ENCODE measurements around the gene SPCS3. TPM values are rescaled to one million over a fixed set of nuclear protein-coding genes. Genes with fewer than 3 reads are reported as not detected.
A peak's percentile ranks its signal among the peaks of the same experiment; 100 is the strongest.

Gene SPCS3
- total RNA-seq, 1 donor from 2014 or later, result 65.9 TPM

DNA sequence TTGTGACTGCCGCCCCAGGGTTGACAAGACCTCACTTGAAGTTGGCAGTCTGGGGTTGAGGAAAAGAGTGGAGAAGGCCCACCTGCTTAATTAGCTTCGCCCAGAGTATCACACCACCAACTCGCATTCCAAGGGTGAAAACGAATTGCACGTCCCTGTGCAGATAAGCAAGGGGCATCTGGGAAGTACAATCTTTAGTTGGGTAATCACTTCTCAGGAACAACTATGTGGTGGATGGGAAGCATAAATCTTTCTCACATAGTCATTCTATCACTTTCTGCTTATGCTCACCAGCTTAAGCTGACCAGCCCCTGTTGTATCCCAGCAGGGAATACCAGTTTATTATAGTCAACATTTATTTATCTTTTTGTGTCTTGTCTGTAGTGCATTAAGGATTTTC lies 14.3 kb downstream of the SPCS3 start:
- no peaks in the 10 kb centered on the region for H3K9me3 Mint-ChIP-seq (ENCODE audit: unreplicated experiment)
- no peaks in the 10 kb centered on the region for H3K4me1 Mint-ChIP-seq (ENCODE audit: low read depth, unreplicated experiment)
- TF ChIP-seq, protein P1, sequence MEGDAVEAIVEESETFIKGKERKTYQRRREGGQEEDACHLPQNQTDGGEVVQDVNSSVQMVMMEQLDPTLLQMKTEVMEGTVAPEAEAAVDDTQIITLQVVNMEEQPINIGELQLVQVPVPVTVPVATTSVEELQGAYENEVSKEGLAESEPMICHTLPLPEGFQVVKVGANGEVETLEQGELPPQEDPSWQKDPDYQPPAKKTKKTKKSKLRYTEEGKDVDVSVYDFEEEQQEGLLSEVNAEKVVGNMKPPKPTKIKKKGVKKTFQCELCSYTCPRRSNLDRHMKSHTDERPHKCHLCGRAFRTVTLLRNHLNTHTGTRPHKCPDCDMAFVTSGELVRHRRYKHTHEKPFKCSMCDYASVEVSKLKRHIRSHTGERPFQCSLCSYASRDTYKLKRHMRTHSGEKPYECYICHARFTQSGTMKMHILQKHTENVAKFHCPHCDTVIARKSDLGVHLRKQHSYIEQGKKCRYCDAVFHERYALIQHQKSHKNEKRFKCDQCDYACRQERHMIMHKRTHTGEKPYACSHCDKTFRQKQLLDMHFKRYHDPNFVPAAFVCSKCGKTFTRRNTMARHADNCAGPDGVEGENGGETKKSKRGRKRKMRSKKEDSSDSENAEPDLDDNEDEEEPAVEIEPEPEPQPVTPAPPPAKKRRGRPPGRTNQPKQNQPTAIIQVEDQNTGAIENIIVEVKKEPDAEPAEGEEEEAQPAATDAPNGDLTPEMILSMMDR (IDR thresholded peaks at IDR 0.05; ENCODE audit: partially characterized antibody, unreplicated experiment), result no peak
- H3K36me3 Mint-ChIP-seq (ENCODE audit: unreplicated experiment), result peaks cover 4% of the 10 kb centered on the region
- no peaks in the 10 kb centered on the region for H3K27me3 Mint-ChIP-seq (ENCODE audit: unreplicated experiment)
- H3K4me3 Mint-ChIP-seq (ENCODE audit: unreplicated experiment), result no peak overlapping the region
- no peak overlapping the region for H3K27ac Mint-ChIP-seq (ENCODE audit: unreplicated experiment)
- no peak for DNase-seq

DNA sequence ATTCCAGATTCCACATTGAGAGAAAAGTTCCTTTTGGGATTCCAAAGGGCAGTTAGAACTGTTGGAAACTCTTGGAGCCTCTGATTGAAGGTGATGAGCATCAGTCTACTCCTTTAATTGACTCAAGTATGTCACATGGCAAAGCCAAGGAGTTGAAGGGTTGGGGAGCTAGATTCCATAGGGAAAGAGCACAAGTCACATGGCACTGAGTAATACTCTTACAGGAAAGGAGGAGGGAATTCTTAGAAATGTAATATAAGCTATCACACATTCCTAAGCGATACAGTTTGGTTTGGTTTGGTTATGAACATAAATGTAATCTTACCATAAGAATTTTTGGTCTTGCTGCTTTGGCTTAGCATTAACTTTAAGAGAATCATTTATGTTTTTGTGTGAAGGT lies 15.7 kb downstream of the SPCS3 start:
- no peak overlapping the region for H3K27ac Mint-ChIP-seq (ENCODE audit: unreplicated experiment)
- H3K36me3 Mint-ChIP-seq (ENCODE audit: unreplicated experiment), result peaks cover 4% of the 10 kb centered on the region
- DNase-seq, result no peak
- TF ChIP-seq, protein P1 (IDR thresholded peaks at IDR 0.05; ENCODE audit: partially characterized antibody, unreplicated experiment), result no peak
- no peaks in the 10 kb centered on the region for H3K4me1 Mint-ChIP-seq (ENCODE audit: low read depth, unreplicated experiment)
- no peak overlapping the region for H3K4me3 Mint-ChIP-seq (ENCODE audit: unreplicated experiment)
- no peaks in the 10 kb centered on the region for H3K27me3 Mint-ChIP-seq (ENCODE audit: unreplicated experiment)
- no peaks in the 10 kb centered on the region for H3K9me3 Mint-ChIP-seq (ENCODE audit: unreplicated experiment)

DNA sequence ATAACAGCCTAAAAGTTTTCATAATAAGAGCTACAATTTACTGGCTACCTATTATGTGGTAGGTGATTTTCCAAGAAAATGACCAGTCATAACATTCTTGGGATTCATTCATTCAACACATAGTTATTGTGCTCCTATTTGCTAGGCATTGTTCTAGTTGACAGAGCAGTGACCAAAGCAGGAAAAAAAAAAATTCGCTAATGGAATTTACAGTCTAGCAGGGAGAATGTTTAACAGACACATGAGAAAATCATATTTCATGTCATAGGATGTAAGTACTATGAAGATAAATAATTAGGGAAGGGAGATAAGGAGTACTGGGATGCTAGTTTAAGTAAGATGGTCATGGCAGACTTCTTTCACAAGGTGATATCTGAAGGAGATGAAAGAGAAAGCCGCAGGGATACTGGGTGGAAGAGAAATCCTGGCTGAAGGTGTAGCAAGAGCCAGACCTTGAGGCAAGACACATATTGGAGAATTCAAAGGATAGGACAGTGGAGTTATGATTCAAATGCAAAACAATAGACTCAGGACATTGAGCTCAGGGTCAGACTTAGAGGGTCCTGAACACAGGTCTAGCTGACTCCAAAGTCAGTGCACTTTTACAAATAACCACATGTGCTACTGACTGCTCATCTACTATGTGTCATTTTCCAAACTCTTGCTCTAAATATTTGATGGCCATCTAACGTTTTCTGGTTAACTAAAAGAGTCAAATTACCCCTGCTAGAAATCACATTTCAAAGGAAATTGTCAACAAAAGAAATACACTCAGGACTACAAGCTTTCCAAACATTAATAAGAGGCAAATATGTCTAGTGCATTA lies 20.4 kb downstream of the SPCS3 start:
- peaks cover 7% of the 10 kb centered on the region for H3K36me3 Mint-ChIP-seq (ENCODE audit: unreplicated experiment)
- no peaks in the 10 kb centered on the region for H3K27me3 Mint-ChIP-seq (ENCODE audit: unreplicated experiment)
- TF ChIP-seq, protein P1 (IDR thresholded peaks at IDR 0.05; ENCODE audit: partially characterized antibody, unreplicated experiment), result no peak
- DNase-seq, result no peak
- no peak overlapping the region for H3K4me3 Mint-ChIP-seq (ENCODE audit: unreplicated experiment)
- H3K27ac Mint-ChIP-seq (ENCODE audit: unreplicated experiment), result no peak overlapping the region
- no peaks in the 10 kb centered on the region for H3K4me1 Mint-ChIP-seq (ENCODE audit: low read depth, unreplicated experiment)
- peaks cover 6% of the 10 kb centered on the region for H3K9me3 Mint-ChIP-seq (ENCODE audit: unreplicated experiment)

DNA sequence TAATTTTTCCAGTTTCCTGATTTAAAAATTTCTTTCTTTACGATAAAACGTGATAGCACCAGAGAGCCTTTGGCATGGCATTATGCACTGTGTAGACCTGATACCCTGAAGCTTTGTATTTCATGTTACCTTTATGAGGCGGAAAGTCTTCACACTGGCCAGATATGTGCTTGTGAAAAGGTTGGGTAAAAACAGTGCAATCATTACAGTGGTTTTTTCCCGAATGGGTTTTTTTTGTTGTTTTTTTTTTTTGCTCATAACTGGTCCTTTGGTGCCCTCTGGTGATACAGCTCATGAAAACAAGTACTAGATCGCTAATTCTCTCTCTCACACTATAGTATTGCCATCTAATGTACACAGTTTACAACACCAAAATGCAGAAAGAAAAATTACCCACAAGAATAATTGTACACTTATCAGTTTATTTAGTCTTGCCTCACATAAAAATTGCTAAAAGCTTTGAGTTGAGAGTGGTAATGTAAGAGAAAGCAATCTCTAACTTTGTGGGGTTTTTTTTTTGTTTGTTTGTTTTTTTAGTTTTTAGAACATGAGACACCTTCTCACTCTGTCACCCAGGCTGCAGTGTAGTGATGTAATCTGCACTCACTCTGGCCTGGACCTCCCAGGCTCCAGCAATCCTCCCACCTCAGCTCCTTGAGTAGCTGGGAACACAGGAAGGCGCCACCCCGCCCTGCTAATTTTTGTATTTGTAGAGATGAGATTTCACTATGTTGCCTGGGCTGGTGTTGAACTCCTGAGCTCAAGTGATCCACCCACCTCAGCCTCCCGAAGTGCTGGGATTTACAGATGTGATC lies 21.3 kb downstream of the SPCS3 start:
- H3K27me3 Mint-ChIP-seq (ENCODE audit: unreplicated experiment), result no peaks in the 10 kb centered on the region

More for the DNA sequence above, 21.3 kb downstream of the SPCS3 start:
- TF ChIP-seq, protein P1 (IDR thresholded peaks at IDR 0.05; ENCODE audit: partially characterized antibody, unreplicated experiment), result peak; percentile 53
- DNase-seq, result no peak
- H3K4me1 Mint-ChIP-seq (ENCODE audit: low read depth, unreplicated experiment), result no peaks in the 10 kb centered on the region
- no peak overlapping the region for H3K4me3 Mint-ChIP-seq (ENCODE audit: unreplicated experiment)
- H3K27ac Mint-ChIP-seq (ENCODE audit: unreplicated experiment), result no peak overlapping the region
- H3K9me3 Mint-ChIP-seq (ENCODE audit: unreplicated experiment), result peaks cover 6% of the 10 kb centered on the region
- H3K36me3 Mint-ChIP-seq (ENCODE audit: unreplicated experiment), result peaks cover 11% of the 10 kb centered on the region
